Putamen (tissue), 1 donor: ENCODE data around the gene ZNF418.
"Not testable (repeated sequence)": the region's sequence is repeated elsewhere in the genome, so short reads cannot be mapped to it uniquely, and the experiment has no call there.

Experiments used
- DNase-seq: peaks from one replicate; pipeline ENCODE4 v3.0.0-alpha.2; 2016; ENCODE audit warnings: low spot score

Gene ZNF418

GRCh38 chr19:57888560-57889231 is 46.5 kb downstream of the ZNF418 start, which contains the start of gene ZNF814:
Gene ZNF814, minus strand, starts transcription at chr19:57889037. Its CDS starts 235 bp downstream, at chr19:57888802.
- DNase-seq, result peak; percentile 89

DNA sequence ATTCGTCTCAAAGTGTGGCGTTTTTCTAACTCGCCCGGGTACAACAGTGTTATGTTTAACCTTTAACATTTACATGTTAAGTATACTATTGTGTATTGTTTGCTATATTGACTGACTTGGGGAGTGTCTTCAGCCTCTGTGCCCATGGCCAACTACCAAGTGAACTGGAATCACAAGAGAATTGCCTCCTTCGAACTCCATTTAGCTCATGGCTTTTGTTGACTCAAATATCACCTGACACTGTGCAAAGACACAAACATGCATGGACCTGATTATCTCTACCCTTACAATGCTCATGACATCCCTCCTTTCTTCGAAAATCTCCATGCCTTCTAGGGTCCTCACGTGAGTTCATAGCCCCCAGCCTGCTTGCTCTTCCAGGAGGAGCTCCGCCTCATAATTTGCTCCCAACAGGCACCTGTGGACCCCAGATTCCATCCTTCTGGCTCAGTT is 47.1 kb downstream of the ZNF418 start:
- DNase-seq, result no peak

DNA sequence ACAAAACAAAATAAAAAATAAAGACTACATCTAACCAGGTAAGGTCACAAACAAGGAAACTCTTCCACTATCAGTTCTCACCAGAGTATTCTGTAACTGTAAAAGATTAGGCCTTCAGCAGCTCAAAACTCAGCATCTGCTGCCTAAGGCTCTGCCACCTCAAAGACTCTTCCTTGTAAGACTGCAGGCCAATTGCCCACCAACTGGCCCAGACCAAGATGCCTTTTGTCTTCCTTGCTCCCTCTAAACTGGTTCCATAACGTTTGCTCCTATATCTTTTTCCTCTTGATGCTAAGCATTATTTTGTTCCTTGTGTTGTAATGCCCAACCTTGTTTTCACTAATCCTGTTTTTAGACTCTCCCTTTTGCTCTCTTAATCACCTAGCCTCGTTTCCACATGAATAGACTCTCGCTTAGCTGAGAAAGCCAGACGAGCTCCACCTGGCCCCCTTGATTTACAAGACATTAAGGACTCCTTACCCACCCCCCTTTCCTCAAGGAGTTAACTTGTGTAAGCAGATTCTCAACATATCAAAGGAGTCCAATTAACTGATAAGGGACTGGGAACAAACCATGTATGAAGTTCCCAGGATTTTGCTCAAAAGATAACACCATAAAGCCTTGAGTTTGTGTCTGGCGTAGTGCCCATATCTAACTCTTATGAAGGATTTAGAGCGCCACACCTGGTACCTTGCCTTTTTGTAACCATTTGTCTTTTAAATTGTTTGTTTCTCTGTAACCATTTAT is 47.8 kb downstream of the ZNF418 start:
- no peak for DNase-seq

- DNase-seq, result no peak
Measured at GRCh38 chr19:57886046-57886445, 49.2 kb downstream of the ZNF418 start.

- not testable (repeated sequence) for DNase-seq
Measured at GRCh38 chr19:57873883-57874799, 61.1 kb downstream of the ZNF418 start.

DNA sequence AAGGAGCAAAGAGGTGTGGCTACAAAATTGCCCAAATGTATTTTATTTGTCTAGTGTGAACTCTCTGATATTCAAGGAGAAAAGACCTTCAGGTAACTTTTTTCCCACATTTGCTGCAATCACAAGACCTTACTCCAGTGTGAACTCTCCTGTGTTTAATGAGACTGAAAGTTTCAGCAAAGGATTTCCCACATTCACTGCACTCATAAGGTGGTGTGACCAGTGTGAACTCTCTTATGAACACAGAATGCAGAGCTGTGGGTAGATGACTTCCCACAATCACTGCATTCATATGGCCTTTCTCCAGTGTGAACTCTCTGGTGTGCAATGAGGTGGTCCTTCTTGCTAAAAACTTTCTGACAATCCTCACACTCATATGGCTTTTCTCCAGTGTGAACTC is 62.8 kb downstream of the ZNF418 start:
- no peak for DNase-seq
